ENCODE data around the gene AKAP9.
"Not testable (repeated sequence)": the region's sequence is repeated elsewhere in the genome, so short reads cannot be mapped to it uniquely, and the experiment has no call there.

Gene AKAP9

GRCh38 chr7:91940572-91941341 lies at the start of gene AKAP9:
Gene AKAP9, plus strand, starts transcription at chr7:91940862. Its CDS starts 238 bp downstream, at chr7:91941100.
- TF ChIP-seq MAX (IDR thresholded peaks at IDR 0.05; ENCODE audit: low read depth, low read length): peak; percentile 74
- TF ChIP-seq POLR2A (IDR thresholded peaks at IDR 0.05; ENCODE audit: extremely low read depth, insufficient read length): peak; percentile 88
- no peak for TF ChIP-seq CTCF (IDR thresholded peaks at IDR 0.05; ENCODE audit: low read depth, low read length)
- TF ChIP-seq MYC (IDR thresholded peaks at IDR 0.05; ENCODE audit: low read depth, low read length): peak; percentile 73
- peak; percentile 96 for DNase-seq (ENCODE audit: low read depth)
- peak within 1 kb of the TSS; percentile 88 for H3K4me3 ChIP-seq (ENCODE audit: low read depth, low read length)

GRCh38 chr7:91892099-91892705 lies 48.5 kb upstream of the AKAP9 start:
- no peak overlapping the region for H3K4me3 ChIP-seq (ENCODE audit: low read depth, low read length)
- DNase-seq (ENCODE audit: low read depth): no peak
- TF ChIP-seq POLR2A (IDR thresholded peaks at IDR 0.05; ENCODE audit: extremely low read depth, insufficient read length) (no peak), CTCF (IDR thresholded peaks at IDR 0.05; ENCODE audit: low read depth, low read length) (no peak), MYC (IDR thresholded peaks at IDR 0.05; ENCODE audit: low read depth, low read length) (no peak), MAX (IDR thresholded peaks at IDR 0.05; ENCODE audit: low read depth, low read length) (no peak)

- DNase-seq (ENCODE audit: low read depth): no peak
- H3K4me3 ChIP-seq (ENCODE audit: low read depth, low read length): no peak overlapping the region
Observed at GRCh38 chr7:91892821-91893340, 47.8 kb upstream of the AKAP9 start.

GRCh38 chr7:91893699-91894098 lies 47.0 kb upstream of the AKAP9 start:
- not testable (repeated sequence) for DNase-seq (ENCODE audit: low read depth); H3K4me3 ChIP-seq (ENCODE audit: low read depth, low read length)

More at GRCh38 chr7:91892821-91893340, 47.8 kb upstream of the AKAP9 start:
- TF ChIP-seq POLR2A (IDR thresholded peaks at IDR 0.05; ENCODE audit: extremely low read depth, insufficient read length): no peak
- no peak for TF ChIP-seq CTCF (IDR thresholded peaks at IDR 0.05; ENCODE audit: low read depth, low read length)
- TF ChIP-seq MAX (IDR thresholded peaks at IDR 0.05; ENCODE audit: low read depth, low read length): no peak

- TF ChIP-seq CTCF (IDR thresholded peaks at IDR 0.05; ENCODE audit: low read depth, low read length) (no peak), POLR2A (IDR thresholded peaks at IDR 0.05; ENCODE audit: extremely low read depth, insufficient read length) (no peak), MAX (IDR thresholded peaks at IDR 0.05; ENCODE audit: low read depth, low read length) (no peak), MYC (IDR thresholded peaks at IDR 0.05; ENCODE audit: low read depth, low read length) (no peak)
- no peak for DNase-seq (ENCODE audit: low read depth)
- no peak overlapping the region for H3K4me3 ChIP-seq (ENCODE audit: low read depth, low read length)
Observed at GRCh38 chr7:91894781-91895480, 45.7 kb upstream of the AKAP9 start.
